DMS 273 (cell line): ENCODE measurements around the gene SUSD1.
"Not testable (repeated sequence)": the region's sequence is repeated elsewhere in the genome, so short reads cannot be mapped to it uniquely, and the experiment has no call there.

Experiments
- DNase-seq: peaks from one replicate; lab custom pipeline; 2025; ENCODE audit not compliant: unreplicated experiment; lab: John Stamatoyannopoulos, UW

The SUSD1 gene

GRCh38 chr9:112174965-112175795 lies at the start of gene SUSD1:
SUSD1 (minus strand) TSS chr9:112175297; CDS start chr9:112175235, 62 bp downstream.
- DNase-seq: peak; percentile 64

GRCh38 chr9:112224401-112225289 lies 49.5 kb upstream of the SUSD1 start:
- no peak for DNase-seq

- DNase-seq: no peak
Observed at GRCh38 chr9:112218908-112219307, 43.8 kb upstream of the SUSD1 start.

- DNase-seq: no peak
Observed at GRCh38 chr9:112212926-112213325, 37.8 kb upstream of the SUSD1 start.

- no peak for DNase-seq
Observed at GRCh38 chr9:112207451-112207850, 32.4 kb upstream of the SUSD1 start.

GRCh38 chr9:112203536-112203935 lies 28.4 kb upstream of the SUSD1 start:
- no peak for DNase-seq

- no peak for DNase-seq
Observed at GRCh38 chr9:112200711-112201110, 25.6 kb upstream of the SUSD1 start.

- DNase-seq: no peak
Observed at GRCh38 chr9:112198646-112199045, 23.5 kb upstream of the SUSD1 start.

- DNase-seq: no peak
Observed at GRCh38 chr9:112194969-112195431, 19.9 kb upstream of the SUSD1 start.

GRCh38 chr9:112193572-112194288 lies 18.6 kb upstream of the SUSD1 start:
- DNase-seq: no peak

- not testable (repeated sequence) for DNase-seq
Observed at GRCh38 chr9:112190320-112190719, 15.2 kb upstream of the SUSD1 start.

GRCh38 chr9:112188884-112189283 lies 13.8 kb upstream of the SUSD1 start:
- no peak for DNase-seq

- no peak for DNase-seq
Observed at GRCh38 chr9:112187404-112187803, 12.3 kb upstream of the SUSD1 start.

GRCh38 chr9:112186695-112187094 lies 11.6 kb upstream of the SUSD1 start:
- DNase-seq: no peak

- no peak for DNase-seq
Observed at GRCh38 chr9:112184946-112185345, 9.8 kb upstream of the SUSD1 start.

GRCh38 chr9:112184221-112184620 lies 9.1 kb upstream of the SUSD1 start:
- DNase-seq: no peak

- no peak for DNase-seq
Observed at GRCh38 chr9:112180387-112180881, 5.3 kb upstream of the SUSD1 start.

- DNase-seq: peak; percentile 35
Observed at GRCh38 chr9:112179816-112180215, 4.7 kb upstream of the SUSD1 start.

GRCh38 chr9:112176524-112176923 lies 1.4 kb upstream of the SUSD1 start:
- DNase-seq: no peak

- DNase-seq: no peak
Observed at GRCh38 chr9:112175796-112176315, 759 bp upstream of the SUSD1 start.
